GM19193 (cell line): Measurements from ENCODE around the gene GPS1.

ENCODE experiments used
- POLR2A ChIP-seq: IDR thresholded peaks from 4 replicates; pipeline ENCODE4 v1.6.1; 2011; ENCODE audit not compliant: insufficient read depth, insufficient read length; ENCODE audit errors: extremely low read depth

Gene GPS1

GRCh38 chr17:82030470-82031302, 21.0 kb upstream of the GPS1 start:
- TF ChIP-seq POLR2A, result no peak

GRCh38 chr17:82031303-82031884, 20.3 kb upstream of the GPS1 start, which contains the start of gene RAC3:
TSS of gene RAC3 (plus strand) at chr17:82031678. CDS start at chr17:82031762, 84 bp downstream.
- no peak for TF ChIP-seq POLR2A

GRCh38 chr17:82031885-82032627, 19.6 kb upstream of the GPS1 start:
- TF ChIP-seq POLR2A, result no peak

GRCh38 chr17:82033359-82034085, 18.2 kb upstream of the GPS1 start:
- TF ChIP-seq POLR2A, result no peak

GRCh38 chr17:82034371-82035011, 17.2 kb upstream of the GPS1 start:
- no peak for TF ChIP-seq POLR2A

GRCh38 chr17:82035488-82035887, 16.2 kb upstream of the GPS1 start:
- no peak for TF ChIP-seq POLR2A

GRCh38 chr17:82035956-82036633, 15.6 kb upstream of the GPS1 start:
- TF ChIP-seq POLR2A, result no peak

GRCh38 chr17:82036634-82037091, 15.0 kb upstream of the GPS1 start:
- no peak for TF ChIP-seq POLR2A

- peak; percentile 97 for TF ChIP-seq POLR2A
Measured at GRCh38 chr17:82037092-82037888, 14.4 kb upstream of the GPS1 start, which contains the start of gene DCXR. TSS of gene DCXR (minus strand) at chr17:82037697. CDS start at chr17:82037682, 15 bp downstream.

- no peak for TF ChIP-seq POLR2A
Measured at GRCh38 chr17:82037889-82038195, 13.9 kb upstream of the GPS1 start.

- no peak for TF ChIP-seq POLR2A
Measured at GRCh38 chr17:82039695-82040299, 11.9 kb upstream of the GPS1 start.

GRCh38 chr17:82041144-82041814, 10.4 kb upstream of the GPS1 start:
- TF ChIP-seq POLR2A, result no peak
